CD14-positive monocyte (primary cell): Measurements from ENCODE around the gene RRAS. TPM values are rescaled to one million over a fixed set of nuclear protein-coding genes. Genes with fewer than 3 reads are reported as not detected.
A peak's percentile ranks its signal among the peaks of the same experiment; 100 is the strongest.

Experiments
- DNase-seq, 3 donors: peaks; one replicate each; pipeline ENCODE4 v3.0.0-alpha.2; 2011 to 2022
- H2AFZ ChIP-seq: 2 replicates; pipeline ENCODE4 v1.6.0; 2012; ENCODE audit warnings: mild to moderate bottlenecking, low read depth, low read length, inconsistent platforms; ENCODE audit not compliant: insufficient read depth, poor library complexity, severe bottlenecking
- H3K27ac ChIP-seq, 2 donors: 1 replicate in 1 of 2; 2 replicates in 1 of 2; pipeline ENCODE4 v1.5.1; 2012 to 2013; ENCODE audit warnings: low read length in 2 of 2, control low read depth in 1 of 2, inconsistent platforms in 1 of 2, low read depth in 1 of 2, mild to moderate bottlenecking in 1 of 2
- H3K27me3 ChIP-seq, 2 donors: one replicate each; pipeline versions ENCODE4 v1.6.0 to v1.6.1; 2011 to 2013; ENCODE audit warnings: low read length in 2 of 2; ENCODE audit not compliant: control insufficient read depth in 2 of 2, insufficient read depth in 2 of 2
- H3K36me3 ChIP-seq, 2 donors: replicated peaks in 1 of 2; 1 replicate in 1 of 2; 2 replicates in 1 of 2; pipeline versions ENCODE4 v1.5.1 to v1.6.1; 2012 to 2013; ENCODE audit warnings: low read length in 2 of 2, control low read depth in 1 of 2, inconsistent platforms in 1 of 2, mild to moderate bottlenecking in 1 of 2; ENCODE audit not compliant: insufficient read depth in 2 of 2, control insufficient read depth in 1 of 2
- H3K4me1 ChIP-seq, 2 donors: 1 replicate in 1 of 2; 2 replicates in 1 of 2; pipeline versions ENCODE4 v1.5.1 to v1.6.1; 2012 to 2013; ENCODE audit warnings: low read length in 2 of 2, control low read depth in 1 of 2, inconsistent platforms in 1 of 2, mild to moderate bottlenecking in 1 of 2, moderate library complexity in 1 of 2; ENCODE audit not compliant: insufficient read depth in 2 of 2, control insufficient read depth in 1 of 2
- H3K4me2 ChIP-seq: replicated peaks from 2 replicates; pipeline ENCODE3; 2012; ENCODE audit warnings: low read length, moderate library complexity, mild to moderate bottlenecking; ENCODE audit not compliant: poor library complexity, severe bottlenecking; ENCODE audit errors: extremely low read depth
- H3K4me3 ChIP-seq, 3 experiments: fragments of 200-600 bp in 1 of 3; sonication (generic) in 1 of 3; replicated peaks in 1 of 3; 1 replicate in 2 of 3; 2 replicates in 1 of 3; pipeline ENCODE4 v1.5.1; 2011 to 2013; ENCODE audit warnings: low read length in 3 of 3, mild to moderate bottlenecking in 3 of 3, control low read depth in 2 of 3, low read depth in 2 of 3, inconsistent platforms in 1 of 3, moderate library complexity in 1 of 3
- H3K79me2 ChIP-seq: 2 replicates; pipeline ENCODE4 v1.6.0; 2012; ENCODE audit warnings: mild to moderate bottlenecking, control low read depth, inconsistent platforms, low read length, moderate library complexity; ENCODE audit not compliant: insufficient read depth
- H3K9ac ChIP-seq: 2 replicates; pipeline ENCODE4 v1.6.0; 2017; ENCODE audit warnings: low read length, mild to moderate bottlenecking; ENCODE audit not compliant: insufficient read depth, poor library complexity, severe bottlenecking
- H3K9me3 ChIP-seq, 2 donors: replicated peaks in 1 of 2; 1 replicate in 1 of 2; 2 replicates in 1 of 2; pipeline versions ENCODE4 v1.5.1 to v1.6.1; 2012 to 2013; ENCODE audit warnings: low read length in 2 of 2, control low read depth in 1 of 2; ENCODE audit not compliant: control insufficient read depth in 1 of 2, insufficient read depth in 1 of 2
- H4K20me1 ChIP-seq: 2 replicates; pipeline ENCODE4 v1.6.0; 2012; ENCODE audit warnings: mild to moderate bottlenecking, low read length, control low read depth, moderate library complexity; ENCODE audit not compliant: insufficient read depth
- H3K27ac Mint-ChIP-seq, 7 donors: one replicate each; pipeline ENCODE4 v1.8.0; 2020; ENCODE audit warnings: mild to moderate bottlenecking in 7 of 7, mixed read lengths in 7 of 7, moderate library complexity in 6 of 7, inconsistent platforms in 2 of 7
- H3K27me3 Mint-ChIP-seq, 3 donors: one replicate each; pipeline ENCODE4 v1.8.0; 2021 to 2022; ENCODE audit warnings: low read depth in 3 of 3, mild to moderate bottlenecking in 3 of 3, mixed read lengths in 3 of 3, moderate library complexity in 3 of 3, inconsistent platforms in 1 of 3
- H3K36me3 Mint-ChIP-seq, 2 donors: one replicate each; pipeline ENCODE4 v1.8.0; 2020; ENCODE audit warnings: mixed read lengths in 2 of 2, inconsistent platforms in 1 of 2, mild to moderate bottlenecking in 1 of 2
- H3K4me1 Mint-ChIP-seq: one replicate; pipeline ENCODE4 v1.8.0; 2020; ENCODE audit warnings: mild to moderate bottlenecking, mixed read lengths
- H3K4me3 Mint-ChIP-seq, 2 donors: one replicate each; pipeline ENCODE4 v1.8.0; 2020; ENCODE audit warnings: mild to moderate bottlenecking in 2 of 2, mixed read lengths in 2 of 2, moderate library complexity in 1 of 2
- H3K9me3 Mint-ChIP-seq, 7 donors: one replicate each; pipeline ENCODE4 v1.8.0; 2020 to 2022; ENCODE audit warnings: mixed read lengths in 7 of 7, mild to moderate bottlenecking in 6 of 7, moderate library complexity in 6 of 7, inconsistent platforms in 2 of 7
- CTCF ChIP-seq: fragments of 200-600 bp; IDR thresholded peaks from one replicate; pipeline ENCODE4 v1.8.0; 2022; ENCODE audit warnings: antibody characterized with exemption, mild to moderate bottlenecking
- WGBS: methylation state at CpG from one replicate; pipeline ENCODE4 v1.1.5; 2013; ENCODE audit warnings: missing lambda C conversion rate; ENCODE audit not compliant: insufficient coverage; 5-methylcytosine and 5-hydroxymethylcytosine counted together
- intact Hi-C, 2 donors: fragments of 100-400 bp; cut with micrococcal nuclease; formaldehyde crosslinking; loops; one replicate each; pipeline versions ENCODE4 v1.15.0 to v1.15.1; 2023
- polyA plus RNA-seq, 3 donors: library from polyadenylated mRNA; depleted of rRNA in 1 of 3; unstranded in 2 of 3; stranded (reverse) in 1 of 3; fragments of 300-500 nt in 2 of 3; fragments of >200 nt in 1 of 3; fragmentation: Illumina TruSeq in 2 of 3; gene quantifications; 1 replicate in 2 of 3; 2 replicates in 1 of 3; pipeline ENCODE4 v1.2.3, GENCODE V29; 2012 to 2021

The RRAS gene
- polyA plus RNA-seq, 3 donors, result 74.9 to 91.7 (median 80.0) TPM

GRCh38 chr19:49658139-49658517, 18.2 kb upstream of the RRAS start:
- H3K4me3 Mint-ChIP-seq, result no peak overlapping the region

GRCh38 chr19:49657493-49658138, 17.7 kb upstream of the RRAS start:
- Histone ChIP-seq H3K4me3 (no peak overlapping the region), H2AFZ (no peak overlapping the region), H3K79me2 (no peaks in the 10 kb centered on the region), H3K27me3 (no peaks in the 10 kb centered on the region), H3K4me1 (no peaks in the 10 kb centered on the region), H3K4me2 (no peak overlapping the region), H3K9ac (no peak overlapping the region), H3K9me3 (no peaks in the 10 kb centered on the region), H3K36me3 (peaks cover 88 to 100% of the 10 kb centered on the region in 2 donors), H3K27ac (no peak overlapping the region), H4K20me1 (peaks cover 47% of the 10 kb centered on the region)
- H3K36me3 Mint-ChIP-seq, result peaks cover 72 to 96% of the 10 kb centered on the region in 2 donors
- peak overlapping the region in 2 of 7 donors; percentile 13 to 35 for H3K27ac Mint-ChIP-seq
- peaks cover 0 to 3% (median 0%) of the 10 kb centered on the region in 3 donors for H3K27me3 Mint-ChIP-seq
- intact Hi-C loops, result no loop called here
- no peak overlapping the region for H3K4me3 Mint-ChIP-seq
- no peak for DNase-seq
- TF ChIP-seq CTCF, result no peak
- 97% methylated on average over 19 of the region's 22 CpGs for WGBS
- peaks cover 0 to 4% (median 0%) of the 10 kb centered on the region in 7 donors for H3K9me3 Mint-ChIP-seq
- no peaks in the 10 kb centered on the region for H3K4me1 Mint-ChIP-seq

More at GRCh38 chr19:49658139-49658517, 18.2 kb upstream of the RRAS start:
- no peaks in the 10 kb centered on the region for H3K4me1 ChIP-seq
- Mint-ChIP-seq H3K9me3 (peaks cover 0 to 4% (median 0%) of the 10 kb centered on the region in 7 donors), H3K27ac (no peak overlapping the region), H3K36me3 (peaks cover 73 to 96% of the 10 kb centered on the region in 2 donors), H3K4me1 (no peaks in the 10 kb centered on the region), H3K27me3 (peaks cover 0 to 3% (median 0%) of the 10 kb centered on the region in 3 donors)
- H3K4me2 ChIP-seq, result no peak overlapping the region
- H3K9me3 ChIP-seq, result no peaks in the 10 kb centered on the region
- TF ChIP-seq CTCF, result no peak
- WGBS, result 94% methylated on average over 9 of the region's 15 CpGs
- no peak overlapping the region for H2AFZ ChIP-seq
- intact Hi-C loops, result no loop called here
- H3K9ac ChIP-seq, result no peak overlapping the region
- no peak for DNase-seq
- H3K27ac ChIP-seq, result no peak overlapping the region
- H3K79me2 ChIP-seq, result peaks cover 1% of the 10 kb centered on the region
- H3K27me3 ChIP-seq, result no peaks in the 10 kb centered on the region
- H3K36me3 ChIP-seq, result peaks cover 86 to 100% of the 10 kb centered on the region in 2 donors
- peaks cover 47% of the 10 kb centered on the region for H4K20me1 ChIP-seq
- H3K4me3 ChIP-seq, result no peak overlapping the region
